NCI-H2196 (cell line): ENCODE measurements around the gene RDX.

Experiments
- DNase-seq: peaks from one replicate; lab custom pipeline; 2025; ENCODE audit not compliant: unreplicated experiment; lab: John Stamatoyannopoulos, UW

Gene RDX

DNA sequence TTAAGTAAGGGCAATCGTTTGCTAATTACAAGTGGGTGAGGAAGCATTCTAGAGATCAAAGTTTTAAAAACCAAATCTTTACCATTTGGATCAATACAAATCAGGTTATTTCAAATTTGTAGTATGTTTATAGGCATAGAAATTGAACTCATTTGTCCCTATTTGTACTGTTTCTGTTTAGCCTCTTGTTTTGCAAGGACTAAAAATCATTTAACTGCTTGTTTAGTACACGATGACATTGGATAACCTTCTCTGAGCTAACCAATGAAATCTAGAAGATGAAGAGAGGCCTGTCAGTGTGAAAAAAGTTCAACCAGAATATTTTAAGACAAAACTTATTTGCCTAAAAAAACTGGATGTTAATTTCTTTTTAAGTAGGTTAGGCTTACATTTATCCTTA, 163.3 kb downstream of the RDX start:
- DNase-seq = no peak

DNA sequence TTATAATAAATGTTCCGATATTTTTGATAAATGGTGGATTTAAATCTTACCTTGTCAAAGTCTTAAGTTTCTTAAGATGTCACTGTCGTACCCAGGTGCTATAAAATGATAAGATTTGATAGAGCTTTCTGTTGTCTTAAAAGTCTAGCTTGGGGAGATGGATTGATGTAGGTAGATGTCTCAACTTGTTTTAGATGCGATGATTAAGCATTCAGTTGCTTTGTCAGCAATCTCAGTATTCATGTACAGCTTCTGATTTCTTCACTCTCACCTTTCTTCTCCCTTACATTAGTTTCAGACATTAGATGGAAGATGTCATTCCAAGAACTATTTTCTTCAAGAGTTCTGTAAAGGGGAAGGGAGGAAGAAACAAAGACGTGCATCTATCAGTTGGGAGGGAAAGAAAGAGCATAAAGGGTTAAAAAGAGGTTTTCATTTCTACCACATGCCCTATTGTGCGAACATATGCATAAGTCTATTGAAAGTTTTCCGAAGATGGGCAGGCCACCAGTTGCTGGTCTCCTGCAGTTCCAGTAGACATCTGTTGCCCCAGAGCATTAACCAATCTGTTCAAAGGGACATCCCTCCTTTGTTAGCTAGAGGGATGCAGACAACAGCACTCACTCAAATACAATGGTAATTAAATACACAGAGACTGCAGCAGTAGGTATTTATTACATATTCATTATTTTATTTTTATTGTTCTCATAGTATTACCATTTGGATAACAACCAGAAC, 164.9 kb downstream of the RDX start:
- no peak for DNase-seq

DNA sequence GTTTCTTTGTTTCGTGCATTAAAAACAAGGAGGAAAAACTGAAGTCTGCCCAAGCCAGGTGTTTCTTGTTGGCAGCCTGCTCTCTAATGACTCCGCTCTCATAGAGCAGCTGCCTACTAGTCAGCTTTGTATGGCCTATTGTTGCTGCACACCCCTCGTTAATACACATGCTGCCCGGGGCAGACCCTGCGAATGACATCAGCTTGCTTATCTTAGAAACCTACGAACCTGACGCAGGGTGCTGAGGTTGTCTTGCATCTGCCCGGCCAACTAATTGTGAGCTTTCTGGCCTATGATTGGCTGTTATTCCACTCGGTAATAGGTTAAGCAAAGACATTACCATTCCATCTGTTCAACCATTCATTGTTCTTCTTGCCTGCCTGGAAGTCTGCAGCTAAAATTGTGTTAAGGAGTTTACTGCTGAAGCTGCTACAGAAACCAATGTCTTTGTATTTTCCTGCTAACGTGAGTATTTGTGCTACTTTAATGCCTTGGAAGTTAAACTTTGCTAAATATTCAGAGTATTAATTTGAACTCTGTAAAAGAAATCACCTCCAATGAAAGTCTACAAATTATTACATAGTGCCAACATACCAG, 165.7 kb downstream of the RDX start:
- DNase-seq = peak; percentile 86

DNA sequence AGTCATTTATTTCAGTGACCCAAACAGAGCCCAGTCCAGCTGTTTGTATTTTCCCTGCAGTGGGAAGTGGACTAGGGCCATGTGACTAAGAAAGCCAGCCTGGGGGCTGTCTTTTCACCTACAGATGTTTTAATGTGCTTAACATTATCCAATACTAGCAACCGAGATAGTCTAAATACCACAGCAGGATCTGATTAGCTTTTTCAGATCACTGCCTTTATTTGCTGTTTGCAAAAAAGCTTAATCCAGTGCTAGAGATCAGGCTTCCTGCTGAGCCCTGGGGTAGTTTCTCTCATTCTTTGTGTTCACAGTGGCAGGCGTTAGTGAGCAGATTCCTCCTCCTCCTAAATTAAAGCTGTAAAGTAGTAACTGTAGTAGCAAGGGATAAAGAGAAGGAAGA, 168.3 kb downstream of the RDX start:
- no peak for DNase-seq

DNA sequence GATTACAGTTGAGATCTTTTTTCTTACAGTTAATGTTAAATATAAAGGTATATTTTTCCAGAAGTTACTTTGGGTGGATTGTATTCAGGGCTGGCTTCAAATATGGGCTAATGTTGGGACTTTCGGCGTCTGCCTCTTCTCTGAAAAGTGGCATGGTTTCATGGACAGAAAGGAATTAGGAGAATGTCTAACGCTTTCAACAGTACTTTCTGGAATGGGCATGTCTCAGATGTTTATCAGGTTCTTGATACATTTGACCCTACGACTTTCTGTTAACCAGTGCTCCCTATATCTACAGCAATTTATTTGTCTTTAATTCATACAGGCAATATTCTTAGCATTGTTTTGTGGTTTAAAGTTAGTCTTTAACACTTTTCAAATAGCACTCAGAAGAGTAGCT, 169.5 kb downstream of the RDX start:
- DNase-seq = no peak

DNA sequence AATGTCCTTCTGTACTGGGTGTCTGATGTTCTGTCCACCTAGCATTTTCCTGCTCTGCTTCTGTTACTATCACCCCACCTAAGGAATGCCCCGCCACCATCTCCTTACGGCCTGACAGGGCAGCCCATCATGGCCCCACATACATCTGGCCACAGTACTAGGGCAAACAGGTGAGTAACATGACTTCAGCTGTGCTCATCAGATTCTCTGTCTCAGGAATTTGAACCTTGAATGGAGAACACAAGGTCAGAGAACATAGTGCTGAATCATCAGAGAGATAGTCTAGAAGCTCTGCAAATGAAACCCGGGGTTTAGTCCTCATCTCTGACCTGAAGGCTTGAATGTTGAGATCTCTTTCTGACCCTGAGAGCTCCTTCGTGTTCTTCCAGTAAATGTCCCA, 170.8 kb downstream of the RDX start:
- no peak for DNase-seq
